ENCODE measurements around the gene C1orf159.
"Not testable (repeated sequence)": the region's sequence is repeated elsewhere in the genome, so short reads cannot be mapped to it uniquely, and the experiment has no call there.

C1orf159 gene

DNA sequence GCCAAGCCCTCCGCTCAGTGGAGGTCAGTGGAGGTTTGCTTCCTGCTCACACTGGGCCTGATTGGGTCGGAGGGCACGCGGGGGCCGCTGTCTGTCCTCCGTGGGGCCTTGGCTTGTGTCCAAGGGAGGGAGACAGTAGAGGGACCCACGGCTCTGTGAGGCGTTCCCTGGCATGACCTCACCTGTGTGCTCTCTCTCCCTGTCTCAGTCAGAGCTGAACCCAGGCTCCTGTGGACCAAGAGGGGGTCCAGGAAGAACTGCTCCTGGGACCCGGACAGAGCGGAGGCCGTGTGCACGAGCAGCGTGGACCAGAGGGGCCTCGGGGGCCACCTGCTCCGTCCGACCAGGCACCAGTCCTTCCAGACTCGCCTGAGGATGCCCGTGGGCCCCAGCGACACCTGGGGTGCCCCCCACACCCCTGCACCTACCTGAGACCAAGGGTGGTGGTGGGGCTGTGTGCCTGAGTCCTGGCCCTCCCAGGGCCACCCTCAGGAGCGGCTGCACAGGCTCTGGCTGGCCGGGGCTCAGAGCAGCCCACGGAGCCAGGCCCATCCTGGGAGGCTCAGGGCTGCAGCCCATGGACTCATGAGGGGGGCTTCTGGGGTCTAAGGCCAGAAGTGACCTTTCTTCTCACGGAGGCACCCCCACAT is 44.5 kb upstream of the C1orf159 start:
- Histone ChIP-seq H3K4me3 (ENCODE audit: low read length in 2 of 2) (peak overlapping the region; percentile 3 to 90), H3K27ac (ENCODE audit: low read depth in 2 of 2, low read length in 2 of 2) (peak overlapping the region; percentile 99), H3K9me3 (ENCODE audit: control insufficient read depth in 2 of 2, low read length in 2 of 2) (no peaks in the 10 kb centered on the region), H3K9ac (ENCODE audit: low read depth in 1 of 2, low read length in 2 of 2) (peak overlapping the region; percentile 61 to 99), H3K4me1 (ENCODE audit: control insufficient read depth in 2 of 2, insufficient read depth in 2 of 2, low read length in 2 of 2) (peaks cover 34 to 40% of the 10 kb centered on the region in 2 donors), H3K36me3 (ENCODE audit: control insufficient read depth in 2 of 2, insufficient read depth in 2 of 2, low read length in 2 of 2) (no peaks in the 10 kb centered on the region), H3K27me3 (ENCODE audit: control insufficient read depth in 2 of 2, insufficient read depth in 2 of 2, low read length in 2 of 2) (no peaks in the 10 kb centered on the region)

DNA sequence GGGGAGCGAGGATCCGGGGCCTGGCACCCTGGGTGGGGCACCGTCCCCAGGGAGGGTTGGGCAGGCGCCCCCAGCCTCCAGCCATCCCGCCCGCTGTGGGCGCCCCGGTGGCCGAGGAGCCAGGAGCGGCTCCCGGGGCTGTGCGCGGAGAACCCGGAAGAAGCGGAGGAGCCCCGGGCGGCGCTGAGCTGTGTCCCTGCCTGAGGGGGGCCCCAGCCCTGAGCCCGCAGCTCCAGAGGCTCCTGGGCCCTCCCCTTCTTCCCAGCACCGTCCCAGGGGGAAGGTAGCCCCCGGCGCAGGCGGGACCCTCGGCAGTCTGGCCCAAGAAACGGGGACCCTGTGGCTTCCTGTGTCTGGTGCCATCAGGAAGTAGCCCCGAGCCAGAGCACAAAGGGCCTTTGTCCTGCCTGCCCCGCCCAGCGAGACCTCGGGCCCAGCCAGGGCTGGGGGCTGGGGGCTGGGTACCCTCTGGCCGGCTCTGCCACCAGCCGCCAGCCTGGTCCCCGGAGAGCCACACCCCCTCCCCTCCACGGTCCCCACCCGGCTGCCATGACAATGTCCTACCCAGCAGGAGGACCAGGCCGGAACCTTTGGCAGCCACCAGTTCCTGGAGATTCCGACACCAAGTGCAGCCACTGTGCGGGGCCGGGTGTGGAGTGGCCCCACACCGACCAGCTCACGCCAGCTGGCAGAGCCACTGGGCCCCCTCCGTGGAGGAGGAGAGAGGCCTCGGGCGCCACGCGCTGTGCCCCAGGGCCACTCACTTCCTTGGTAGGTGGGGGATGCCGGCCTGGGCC is 42.2 kb upstream of the C1orf159 start:
- Histone ChIP-seq H3K9me3 (ENCODE audit: control insufficient read depth in 2 of 2, low read length in 2 of 2) (no peaks in the 10 kb centered on the region), H3K9ac (ENCODE audit: low read depth in 1 of 2, low read length in 2 of 2) (peak overlapping the region; percentile 96 to 99), H3K27me3 (ENCODE audit: control insufficient read depth in 2 of 2, insufficient read depth in 2 of 2, low read length in 2 of 2) (no peaks in the 10 kb centered on the region), H3K4me1 (ENCODE audit: control insufficient read depth in 2 of 2, insufficient read depth in 2 of 2, low read length in 2 of 2) (peaks cover 32 to 39% of the 10 kb centered on the region in 2 donors), H3K27ac (ENCODE audit: low read depth in 2 of 2, low read length in 2 of 2) (peak overlapping the region; percentile 99), H3K36me3 (ENCODE audit: control insufficient read depth in 2 of 2, insufficient read depth in 2 of 2, low read length in 2 of 2) (no peaks in the 10 kb centered on the region), H3K4me3 (ENCODE audit: low read length in 2 of 2) (peak overlapping the region; percentile 72 to 78)

DNA sequence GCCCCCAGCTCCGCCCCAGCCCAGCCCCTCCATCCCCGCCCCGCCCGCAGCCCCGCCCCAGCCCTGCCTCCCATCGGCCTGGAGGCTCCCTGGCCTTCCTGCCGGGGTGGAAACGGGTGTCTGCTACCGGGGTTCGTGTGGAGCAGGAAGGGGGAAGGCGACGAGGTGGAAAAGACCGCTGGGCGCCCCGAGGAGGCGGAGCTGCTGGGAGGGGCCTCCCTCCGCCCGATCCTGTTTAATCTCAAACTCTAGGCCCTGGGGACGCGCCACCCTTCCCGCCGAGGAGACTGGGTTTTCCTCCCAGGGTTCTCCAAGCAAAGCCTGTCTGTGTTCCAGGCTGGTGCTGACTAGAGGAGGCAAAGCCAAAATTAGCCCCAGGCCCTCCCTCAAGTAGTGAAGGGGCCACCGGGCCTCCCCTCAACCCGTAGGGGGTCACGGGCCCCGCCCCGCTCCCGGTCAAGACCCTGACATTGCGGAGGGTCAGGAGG is 41.6 kb upstream of the C1orf159 start:
- Histone ChIP-seq H3K27me3 (ENCODE audit: control insufficient read depth in 2 of 2, insufficient read depth in 2 of 2, low read length in 2 of 2) (no peaks in the 10 kb centered on the region), H3K9ac (ENCODE audit: low read depth in 1 of 2, low read length in 2 of 2) (peak overlapping the region; percentile 96 to 99), H3K27ac (ENCODE audit: low read depth in 2 of 2, low read length in 2 of 2) (peak overlapping the region; percentile 99), H3K4me3 (ENCODE audit: low read length in 2 of 2) (peak overlapping the region; percentile 72 to 78), H3K4me1 (ENCODE audit: control insufficient read depth in 2 of 2, insufficient read depth in 2 of 2, low read length in 2 of 2) (peaks cover 32 to 39% of the 10 kb centered on the region in 2 donors), H3K36me3 (ENCODE audit: control insufficient read depth in 2 of 2, insufficient read depth in 2 of 2, low read length in 2 of 2) (no peaks in the 10 kb centered on the region), H3K9me3 (ENCODE audit: control insufficient read depth in 2 of 2, low read length in 2 of 2) (no peaks in the 10 kb centered on the region)

DNA sequence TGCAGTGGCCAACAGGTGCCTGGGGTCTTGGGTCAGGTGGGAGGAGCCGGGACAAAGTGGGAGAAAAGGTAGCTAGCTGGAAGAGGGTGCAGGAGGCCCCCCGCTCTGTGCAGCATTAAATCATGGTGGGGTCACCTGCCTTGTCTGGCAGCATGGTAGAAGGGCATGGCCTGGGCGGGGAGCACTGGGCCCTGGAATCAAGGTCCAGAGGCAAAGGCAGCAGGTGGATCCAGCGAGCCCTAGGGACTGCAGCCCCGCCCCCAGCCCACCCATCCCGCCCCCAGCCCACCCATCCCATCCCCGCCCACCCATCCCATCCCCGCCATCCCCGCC is 41.1 kb upstream of the C1orf159 start:
- Histone ChIP-seq H3K9ac (ENCODE audit: low read depth in 1 of 2, low read length in 2 of 2) (no peak overlapping the region), H3K4me1 (ENCODE audit: control insufficient read depth in 2 of 2, insufficient read depth in 2 of 2, low read length in 2 of 2) (peaks cover 32 to 36% of the 10 kb centered on the region in 2 donors), H3K36me3 (ENCODE audit: control insufficient read depth in 2 of 2, insufficient read depth in 2 of 2, low read length in 2 of 2) (no peaks in the 10 kb centered on the region), H3K4me3 (ENCODE audit: low read length in 2 of 2) (no peak overlapping the region), H3K27me3 (ENCODE audit: control insufficient read depth in 2 of 2, insufficient read depth in 2 of 2, low read length in 2 of 2) (no peaks in the 10 kb centered on the region), H3K9me3 (ENCODE audit: control insufficient read depth in 2 of 2, low read length in 2 of 2) (no peaks in the 10 kb centered on the region), H3K27ac (ENCODE audit: low read depth in 2 of 2, low read length in 2 of 2) (no peak overlapping the region)

DNA sequence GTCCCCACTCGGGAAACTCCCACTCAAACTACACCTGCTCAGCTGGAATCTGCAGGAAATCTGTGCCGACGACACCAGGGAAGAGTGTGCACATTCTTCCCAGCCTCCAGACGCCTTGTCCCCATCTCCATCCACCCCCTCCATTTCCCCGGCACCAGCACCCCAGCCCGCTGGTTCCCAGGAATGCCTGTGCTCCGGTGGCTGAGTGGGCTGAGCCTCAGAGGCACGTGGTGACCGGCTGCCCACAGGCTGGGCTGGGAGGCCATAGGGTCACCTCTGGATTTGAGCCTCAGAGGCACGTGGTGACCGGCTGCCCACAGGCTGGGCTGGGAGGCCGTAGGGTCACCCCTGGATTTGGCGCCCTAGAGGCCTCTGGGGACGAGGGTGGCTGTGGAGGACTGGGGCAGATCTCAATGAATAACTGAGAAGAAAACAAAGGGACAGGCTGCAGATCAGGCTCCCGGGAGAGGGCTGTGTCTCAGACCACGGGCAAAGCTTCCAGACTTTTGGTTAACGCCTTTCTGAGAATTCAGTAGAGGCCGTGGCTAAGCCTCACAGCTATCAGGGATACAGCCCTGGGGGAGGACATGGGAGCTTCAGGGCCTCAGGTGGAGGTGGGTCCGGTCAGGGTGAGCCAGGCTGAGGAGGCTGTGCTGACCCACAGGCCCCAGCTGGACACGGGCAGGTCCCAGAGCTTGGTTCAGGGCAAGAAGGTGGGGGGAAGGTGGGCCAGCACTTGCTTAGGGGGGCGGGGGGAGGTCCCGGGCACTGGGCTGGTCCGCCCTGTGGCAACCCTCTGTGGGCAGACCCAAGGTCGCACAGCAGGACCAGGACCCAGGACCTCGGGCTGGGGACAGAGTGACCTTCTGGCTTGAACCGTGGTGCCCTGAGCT is 40.5 kb upstream of the C1orf159 start:
- H3K27ac ChIP-seq (ENCODE audit: low read depth in 2 of 2, low read length in 2 of 2), result no peak overlapping the region
- no peaks in the 10 kb centered on the region for H3K9me3 ChIP-seq (ENCODE audit: control insufficient read depth in 2 of 2, low read length in 2 of 2)
- H3K27me3 ChIP-seq (ENCODE audit: control insufficient read depth in 2 of 2, insufficient read depth in 2 of 2, low read length in 2 of 2), result no peaks in the 10 kb centered on the region
- H3K4me3 ChIP-seq (ENCODE audit: low read length in 2 of 2), result no peak overlapping the region
- H3K9ac ChIP-seq (ENCODE audit: low read depth in 1 of 2, low read length in 2 of 2), result no peak overlapping the region
- peaks cover 31% of the 10 kb centered on the region in 2 donors for H3K4me1 ChIP-seq (ENCODE audit: control insufficient read depth in 2 of 2, insufficient read depth in 2 of 2, low read length in 2 of 2)
- H3K36me3 ChIP-seq (ENCODE audit: control insufficient read depth in 2 of 2, insufficient read depth in 2 of 2, low read length in 2 of 2), result no peaks in the 10 kb centered on the region

DNA sequence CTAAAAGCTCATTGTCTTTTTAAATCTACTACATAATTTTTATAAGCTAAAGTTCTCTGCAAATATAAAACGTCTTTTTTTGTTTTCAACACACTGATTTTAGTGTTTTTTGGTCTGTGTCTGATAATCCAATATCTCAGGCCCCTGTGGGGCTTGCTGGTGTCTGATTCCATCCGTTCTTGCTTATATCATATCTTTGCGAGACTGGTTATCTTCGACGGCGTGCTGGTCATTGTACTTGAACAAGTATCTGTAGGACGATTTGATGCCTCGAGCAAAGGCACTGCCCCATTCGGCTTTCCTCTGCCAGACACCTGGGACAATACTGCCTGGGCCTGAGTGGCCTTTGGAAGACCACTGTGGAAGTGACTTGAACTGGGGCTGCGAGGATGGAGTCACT is 39.4 kb upstream of the C1orf159 start:
- Histone ChIP-seq H3K9me3 (ENCODE audit: control insufficient read depth in 2 of 2, low read length in 2 of 2) (no peaks in the 10 kb centered on the region), H3K36me3 (ENCODE audit: control insufficient read depth in 2 of 2, insufficient read depth in 2 of 2, low read length in 2 of 2) (no peaks in the 10 kb centered on the region), H3K9ac (ENCODE audit: low read depth in 1 of 2, low read length in 2 of 2) (no peak overlapping the region), H3K4me3 (ENCODE audit: low read length in 2 of 2) (no peak overlapping the region), H3K4me1 (ENCODE audit: control insufficient read depth in 2 of 2, insufficient read depth in 2 of 2, low read length in 2 of 2) (peaks cover 22 to 25% of the 10 kb centered on the region in 2 donors), H3K27ac (ENCODE audit: low read depth in 2 of 2, low read length in 2 of 2) (no peak overlapping the region), H3K27me3 (ENCODE audit: control insufficient read depth in 2 of 2, insufficient read depth in 2 of 2, low read length in 2 of 2) (no peaks in the 10 kb centered on the region)

DNA sequence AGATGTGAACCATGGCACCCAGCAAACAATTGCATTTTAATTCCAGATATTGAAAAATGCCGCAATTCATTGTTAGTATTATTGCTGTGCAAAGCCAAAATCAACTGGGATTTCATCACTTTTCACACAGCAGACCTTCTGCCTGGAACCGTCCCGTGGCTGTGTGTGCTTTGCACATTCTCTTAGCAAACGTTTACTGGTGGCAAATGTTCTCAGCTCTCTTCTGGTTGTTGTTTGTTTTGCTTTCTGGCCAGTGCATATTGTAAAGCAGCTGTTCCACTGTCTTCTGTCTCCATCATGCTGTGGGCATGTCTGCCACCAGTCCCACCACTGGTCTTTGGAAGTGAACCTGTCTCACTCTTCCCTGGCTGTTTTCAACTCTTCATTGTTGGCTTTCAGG is 38.0 kb upstream of the C1orf159 start:
- H3K36me3 ChIP-seq (ENCODE audit: control insufficient read depth in 2 of 2, insufficient read depth in 2 of 2, low read length in 2 of 2), result no peaks in the 10 kb centered on the region
- H3K4me1 ChIP-seq (ENCODE audit: control insufficient read depth in 2 of 2, insufficient read depth in 2 of 2, low read length in 2 of 2), result peaks cover 21 to 23% of the 10 kb centered on the region in 2 donors
- no peaks in the 10 kb centered on the region for H3K9me3 ChIP-seq (ENCODE audit: control insufficient read depth in 2 of 2, low read length in 2 of 2)
- no peak overlapping the region for H3K9ac ChIP-seq (ENCODE audit: low read depth in 1 of 2, low read length in 2 of 2)
- no peak overlapping the region for H3K27ac ChIP-seq (ENCODE audit: low read depth in 2 of 2, low read length in 2 of 2)
- H3K4me3 ChIP-seq (ENCODE audit: low read length in 2 of 2), result no peak overlapping the region
- H3K27me3 ChIP-seq (ENCODE audit: control insufficient read depth in 2 of 2, insufficient read depth in 2 of 2, low read length in 2 of 2), result no peaks in the 10 kb centered on the region

DNA sequence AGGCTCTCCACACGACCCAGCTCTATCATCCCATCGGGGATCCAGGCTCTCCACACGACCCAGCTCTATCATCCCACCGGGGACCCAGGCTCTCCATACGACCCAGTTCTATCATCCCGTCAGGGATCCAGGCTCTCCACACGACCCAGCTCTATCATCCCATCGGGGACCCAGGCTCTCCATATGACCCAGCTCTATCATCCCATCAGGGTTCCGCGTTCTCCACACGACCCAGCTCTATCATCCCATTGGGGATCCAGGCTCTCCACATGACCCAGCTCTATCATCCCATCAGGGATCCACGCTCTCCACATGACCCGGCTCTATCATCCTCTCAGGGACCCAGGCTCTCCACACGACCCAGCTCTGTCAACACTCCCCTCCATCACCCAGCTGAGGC is 37.3 kb upstream of the C1orf159 start:
- not testable (repeated sequence) for H3K4me3 ChIP-seq (ENCODE audit: low read length in 2 of 2); H3K9ac ChIP-seq (ENCODE audit: low read depth in 1 of 2, low read length in 2 of 2); H3K27me3 ChIP-seq (ENCODE audit: control insufficient read depth in 2 of 2, insufficient read depth in 2 of 2, low read length in 2 of 2); H3K27ac ChIP-seq (ENCODE audit: low read depth in 2 of 2, low read length in 2 of 2); H3K9me3 ChIP-seq (ENCODE audit: control insufficient read depth in 2 of 2, low read length in 2 of 2); H3K36me3 ChIP-seq (ENCODE audit: control insufficient read depth in 2 of 2, insufficient read depth in 2 of 2, low read length in 2 of 2)
- H3K4me1 ChIP-seq (ENCODE audit: control insufficient read depth in 2 of 2, insufficient read depth in 2 of 2, low read length in 2 of 2), result peaks cover 14 to 16% of the 10 kb centered on the region in 2 donors

DNA sequence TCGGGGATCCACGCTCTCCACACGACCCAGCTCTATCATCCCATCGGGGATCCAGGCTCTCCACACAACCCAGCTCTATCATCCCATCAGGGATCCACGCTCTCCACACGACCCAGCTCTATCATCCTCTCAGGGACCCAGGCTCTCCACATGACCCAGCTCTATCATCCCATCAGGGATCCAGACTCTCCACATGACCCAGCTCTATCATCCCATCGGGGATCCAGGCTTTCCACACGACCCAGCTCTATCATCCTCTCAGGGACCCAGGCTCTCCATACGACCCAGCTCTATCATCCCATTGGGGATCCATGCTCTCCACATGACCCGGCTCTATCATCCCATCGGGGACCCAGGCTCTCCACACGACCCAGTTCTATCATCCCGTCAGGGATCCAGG is 36.5 kb upstream of the C1orf159 start:
- H3K4me3 ChIP-seq (ENCODE audit: low read length in 2 of 2); H3K27ac ChIP-seq (ENCODE audit: low read depth in 2 of 2, low read length in 2 of 2); H3K9ac ChIP-seq (ENCODE audit: low read depth in 1 of 2, low read length in 2 of 2); H3K9me3 ChIP-seq (ENCODE audit: control insufficient read depth in 2 of 2, low read length in 2 of 2); H3K36me3 ChIP-seq (ENCODE audit: control insufficient read depth in 2 of 2, insufficient read depth in 2 of 2, low read length in 2 of 2); H3K27me3 ChIP-seq (ENCODE audit: control insufficient read depth in 2 of 2, insufficient read depth in 2 of 2, low read length in 2 of 2): not testable (repeated sequence)
- peaks cover 11 to 13% of the 10 kb centered on the region in 2 donors for H3K4me1 ChIP-seq (ENCODE audit: control insufficient read depth in 2 of 2, insufficient read depth in 2 of 2, low read length in 2 of 2)

DNA sequence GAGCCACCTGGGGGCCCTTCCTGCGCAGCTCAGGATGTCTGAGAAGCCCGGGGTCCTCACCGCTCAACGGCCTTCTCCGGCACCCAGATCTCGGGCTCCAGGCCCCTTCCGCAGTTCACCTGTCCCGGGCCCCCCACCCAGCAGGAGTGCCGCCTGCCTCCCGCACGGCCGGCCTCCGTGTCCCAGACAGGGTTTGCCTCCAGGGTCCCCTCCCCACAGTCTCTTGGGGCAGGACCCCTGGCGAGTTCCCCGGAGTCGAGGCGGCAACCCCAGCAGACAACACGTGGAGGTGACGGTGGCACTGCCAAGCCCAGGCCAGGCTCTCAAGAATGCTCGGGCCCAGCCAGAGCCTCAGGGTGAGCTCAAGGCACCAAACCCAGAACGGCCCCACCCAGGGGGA is 35.4 kb upstream of the C1orf159 start:
- no peak overlapping the region for H3K4me3 ChIP-seq (ENCODE audit: low read length in 2 of 2)
- no peak overlapping the region for H3K9ac ChIP-seq (ENCODE audit: low read depth in 1 of 2, low read length in 2 of 2)
- H3K4me1 ChIP-seq (ENCODE audit: control insufficient read depth in 2 of 2, insufficient read depth in 2 of 2, low read length in 2 of 2), result peaks cover 11 to 13% of the 10 kb centered on the region in 2 donors
- no peaks in the 10 kb centered on the region for H3K36me3 ChIP-seq (ENCODE audit: control insufficient read depth in 2 of 2, insufficient read depth in 2 of 2, low read length in 2 of 2)
- no peak overlapping the region for H3K27ac ChIP-seq (ENCODE audit: low read depth in 2 of 2, low read length in 2 of 2)
- no peaks in the 10 kb centered on the region for H3K9me3 ChIP-seq (ENCODE audit: control insufficient read depth in 2 of 2, low read length in 2 of 2)
- H3K27me3 ChIP-seq (ENCODE audit: control insufficient read depth in 2 of 2, insufficient read depth in 2 of 2, low read length in 2 of 2), result no peaks in the 10 kb centered on the region
